Omental fat pad (tissue), 4 donors: ENCODE results near the gene MRPL39. TPM values are rescaled to one million over a fixed set of nuclear protein-coding genes. Genes with fewer than 3 reads are reported as not detected.
A peak's percentile ranks its signal among the peaks of the same experiment; 100 is the strongest.

Source experiments
- ATAC-seq: fragments of 150-250 bp; one replicate; pipeline ENCODE4 v1.9.1; 2016; ENCODE audit warnings: mild to moderate bottlenecking, moderate library complexity; ENCODE audit not compliant: low FRiP score
- DNase-seq: peaks from one replicate; pipeline ENCODE4 v3.0.0-alpha.2; 2019; ENCODE audit warnings: low spot score
- total RNA-seq, 4 donors: library from RNA; depleted of rRNA; stranded (reverse); fragments of >200 nt; gene quantifications; one replicate each; pipeline ENCODE4 v1.1.0, GENCODE V29; 2016
- TF ChIP-seq, protein P1 (sequence below), 3 donors: fragments of 450-650 bp; IDR thresholded peaks; one replicate each; pipeline ENCODE4 v1.5.1; 2016 to 2017; ENCODE audit warnings: antibody characterized with exemption in 3 of 3, mild to moderate bottlenecking in 3 of 3, moderate library complexity in 2 of 3

The MRPL39 gene
- total RNA-seq, 4 donors from 2014 or later = 14.2 to 18.6 (median 14.9) TPM

DNA sequence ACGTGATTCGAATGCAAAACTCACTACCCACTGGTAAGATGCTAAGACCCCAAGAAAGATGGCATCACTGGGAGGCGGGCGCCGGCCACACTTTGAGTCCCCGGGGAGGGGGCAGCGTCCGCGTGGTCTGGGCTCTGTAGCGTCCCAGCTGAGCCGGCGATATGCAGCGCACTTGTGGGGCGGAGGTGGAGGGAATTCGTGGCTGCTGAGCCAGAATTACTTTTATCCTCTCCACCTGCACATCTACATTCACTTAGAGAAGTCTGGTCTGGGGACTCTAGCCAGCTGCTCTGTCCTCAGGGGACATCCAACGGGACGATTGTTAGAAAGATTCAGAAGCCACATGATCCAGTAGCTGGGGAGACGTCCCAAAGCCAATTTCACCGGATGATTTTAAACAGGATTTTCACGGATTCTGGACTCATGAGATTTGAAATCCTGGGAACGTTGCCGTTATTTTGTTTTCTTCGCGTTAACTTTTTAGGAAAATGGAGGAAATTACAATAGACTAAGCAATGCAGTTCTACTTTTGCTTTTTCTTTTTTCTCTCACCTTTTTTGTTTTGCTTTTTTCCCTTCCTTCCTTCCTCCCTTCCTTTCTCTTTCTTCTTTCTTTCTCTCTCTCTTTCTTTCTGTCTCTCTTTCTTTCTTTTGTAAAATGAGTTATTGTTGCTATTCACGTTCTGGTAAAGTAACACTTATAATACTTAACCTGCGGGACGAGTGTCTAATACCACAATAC lies 33.1 kb upstream of the MRPL39 start:
- DNase-seq (peak; percentile 29), ATAC-seq (no peak)
- TF ChIP-seq, protein P1, sequence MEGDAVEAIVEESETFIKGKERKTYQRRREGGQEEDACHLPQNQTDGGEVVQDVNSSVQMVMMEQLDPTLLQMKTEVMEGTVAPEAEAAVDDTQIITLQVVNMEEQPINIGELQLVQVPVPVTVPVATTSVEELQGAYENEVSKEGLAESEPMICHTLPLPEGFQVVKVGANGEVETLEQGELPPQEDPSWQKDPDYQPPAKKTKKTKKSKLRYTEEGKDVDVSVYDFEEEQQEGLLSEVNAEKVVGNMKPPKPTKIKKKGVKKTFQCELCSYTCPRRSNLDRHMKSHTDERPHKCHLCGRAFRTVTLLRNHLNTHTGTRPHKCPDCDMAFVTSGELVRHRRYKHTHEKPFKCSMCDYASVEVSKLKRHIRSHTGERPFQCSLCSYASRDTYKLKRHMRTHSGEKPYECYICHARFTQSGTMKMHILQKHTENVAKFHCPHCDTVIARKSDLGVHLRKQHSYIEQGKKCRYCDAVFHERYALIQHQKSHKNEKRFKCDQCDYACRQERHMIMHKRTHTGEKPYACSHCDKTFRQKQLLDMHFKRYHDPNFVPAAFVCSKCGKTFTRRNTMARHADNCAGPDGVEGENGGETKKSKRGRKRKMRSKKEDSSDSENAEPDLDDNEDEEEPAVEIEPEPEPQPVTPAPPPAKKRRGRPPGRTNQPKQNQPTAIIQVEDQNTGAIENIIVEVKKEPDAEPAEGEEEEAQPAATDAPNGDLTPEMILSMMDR (IDR thresholded peaks at IDR 0.05) = no peak

DNA sequence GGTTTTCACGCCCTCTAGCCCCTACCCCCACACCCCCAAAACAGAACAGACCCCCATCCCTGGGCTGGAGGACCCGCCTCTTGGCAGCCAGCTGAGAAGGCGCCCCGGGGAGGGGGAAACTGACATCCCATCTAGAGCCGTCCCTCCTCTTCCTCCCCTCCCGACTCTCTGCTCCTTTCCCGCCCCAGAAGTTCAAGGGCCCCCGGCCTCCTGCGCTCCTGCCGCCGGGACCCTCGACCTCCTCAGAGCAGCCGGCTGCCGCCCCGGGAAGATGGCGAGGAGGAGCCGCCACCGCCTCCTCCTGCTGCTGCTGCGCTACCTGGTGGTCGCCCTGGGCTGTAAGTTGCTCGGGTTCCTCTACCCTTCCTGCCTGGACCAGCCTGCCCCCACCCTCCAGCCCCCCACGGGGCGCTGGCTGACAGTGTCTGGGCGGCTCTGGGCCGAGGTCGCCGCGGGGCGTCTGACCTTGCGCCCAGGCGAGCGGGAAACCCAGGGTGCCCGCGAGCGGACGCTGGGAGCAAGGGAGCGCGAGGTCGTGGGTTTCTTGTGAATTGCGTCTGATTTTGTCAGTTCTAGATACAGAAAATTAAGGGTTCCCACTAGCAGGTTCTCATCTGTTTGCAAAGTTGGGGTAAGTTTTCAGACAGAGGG lies 32.4 kb upstream of the MRPL39 start:
- TF ChIP-seq, protein P1 (IDR thresholded peaks at IDR 0.05) = no peak
- no peak for DNase-seq
- peak; percentile 67 for ATAC-seq

DNA sequence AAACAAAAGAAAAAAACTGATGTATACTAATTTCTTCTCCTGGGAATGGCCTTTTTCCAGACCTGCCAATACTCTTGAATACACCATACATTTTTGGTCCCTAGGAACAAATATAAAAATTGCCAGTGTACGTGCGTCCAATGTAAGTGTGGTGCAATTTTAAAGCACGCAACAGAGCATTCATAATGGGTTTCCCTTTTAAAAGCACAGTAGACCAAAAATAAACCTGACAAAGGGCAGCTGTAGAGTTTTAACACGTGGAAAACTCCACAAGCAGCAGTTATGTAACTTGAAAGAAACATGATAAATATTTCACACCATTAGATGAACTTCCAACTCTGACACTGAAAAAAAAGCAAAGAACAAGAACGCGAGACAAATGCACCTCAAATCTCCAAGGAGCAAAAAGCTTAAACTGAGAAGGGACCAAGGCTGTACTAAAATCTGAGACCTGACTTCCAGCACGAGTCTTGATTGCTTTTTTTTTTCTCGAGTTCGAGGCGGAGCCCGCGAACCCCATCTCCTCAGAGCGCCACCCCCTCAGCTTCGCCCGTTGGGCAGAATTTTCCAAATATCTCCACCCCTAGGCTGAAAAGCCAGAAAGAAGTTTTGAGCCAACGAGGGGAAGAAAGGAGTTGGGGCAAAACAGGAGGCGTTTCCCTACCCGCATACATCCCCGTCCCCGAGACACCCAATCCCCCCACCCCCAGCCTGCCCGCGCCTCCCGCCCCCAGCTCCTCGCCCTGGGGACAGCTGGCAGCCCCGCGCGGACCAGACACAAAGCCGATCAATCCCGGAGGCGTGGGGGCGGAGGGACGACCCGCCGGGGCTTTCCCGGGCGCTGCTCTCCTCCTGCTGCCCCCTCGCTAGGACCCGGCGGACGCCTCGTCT lies 31.6 kb upstream of the MRPL39 start, which contains the start of gene JAM2:
Gene JAM2, plus strand, starts transcription at position 599 of the 891 bp plus-strand sequence. CDS start 564 bp downstream, outside the sequence.
- TF ChIP-seq, protein P1 (IDR thresholded peaks at IDR 0.05) = no peak
- no peak for DNase-seq
- peak; percentile 83 for ATAC-seq

DNA sequence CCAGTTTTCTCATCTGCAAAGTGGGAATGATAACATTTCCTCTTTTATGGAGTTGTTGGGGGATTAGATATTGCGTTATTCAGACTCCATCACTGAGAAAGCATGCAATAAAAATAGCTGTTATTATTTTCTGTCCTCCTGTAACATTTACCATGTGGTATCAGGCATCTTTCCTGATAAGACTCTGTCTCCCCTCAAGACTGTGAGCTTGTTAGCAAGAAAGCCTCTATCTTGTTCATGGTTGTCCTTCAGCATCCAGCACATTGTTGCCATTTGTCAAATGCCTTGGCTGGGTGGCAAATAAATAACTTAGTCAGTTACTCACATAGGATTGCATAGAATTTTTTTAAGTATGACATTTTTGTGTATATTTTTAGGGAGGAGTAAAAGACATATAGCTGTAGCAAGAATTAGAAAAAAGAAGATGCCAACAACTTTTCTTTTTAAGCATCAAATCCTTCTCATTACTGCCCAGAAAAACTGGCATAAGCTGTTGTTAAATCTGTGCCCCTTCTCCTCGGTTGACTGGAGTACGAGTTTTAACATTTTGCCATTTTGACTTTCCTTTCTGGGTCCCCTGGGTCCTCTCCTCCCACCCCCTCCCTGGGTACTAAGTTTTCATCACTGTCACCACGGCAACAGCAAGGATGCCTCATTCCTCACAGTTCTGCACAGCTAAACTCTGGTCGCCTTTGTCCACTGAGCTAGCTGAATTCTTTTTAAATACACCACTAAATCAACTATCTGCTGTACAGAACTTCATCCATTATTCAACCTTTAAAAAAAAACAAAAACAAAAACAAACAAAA lies 30.8 kb upstream of the MRPL39 start:
- no peak for DNase-seq
- no peak for ATAC-seq
- TF ChIP-seq, protein P1 (IDR thresholded peaks at IDR 0.05) = no peak

DNA sequence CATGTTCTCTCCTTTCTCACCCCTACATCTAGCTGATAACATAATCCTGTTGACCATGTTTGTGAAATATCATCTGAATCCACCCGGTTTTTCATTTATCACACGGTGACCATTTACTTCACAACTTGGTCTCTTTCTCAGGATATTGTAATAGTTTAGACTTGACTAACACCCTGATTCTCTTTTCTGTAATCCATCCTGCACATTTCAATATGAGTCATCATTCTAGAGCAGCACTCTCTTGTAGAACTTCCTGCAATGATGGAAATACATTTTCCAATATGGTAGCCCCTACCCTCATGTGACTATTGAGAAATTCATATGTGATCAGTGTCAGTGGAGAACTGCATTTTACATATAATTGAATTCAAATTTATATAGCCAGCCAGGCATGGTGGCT lies 29.4 kb upstream of the MRPL39 start:
- TF ChIP-seq, protein P1 (IDR thresholded peaks at IDR 0.05) = no peak
- no peak for ATAC-seq
- DNase-seq = no peak

DNA sequence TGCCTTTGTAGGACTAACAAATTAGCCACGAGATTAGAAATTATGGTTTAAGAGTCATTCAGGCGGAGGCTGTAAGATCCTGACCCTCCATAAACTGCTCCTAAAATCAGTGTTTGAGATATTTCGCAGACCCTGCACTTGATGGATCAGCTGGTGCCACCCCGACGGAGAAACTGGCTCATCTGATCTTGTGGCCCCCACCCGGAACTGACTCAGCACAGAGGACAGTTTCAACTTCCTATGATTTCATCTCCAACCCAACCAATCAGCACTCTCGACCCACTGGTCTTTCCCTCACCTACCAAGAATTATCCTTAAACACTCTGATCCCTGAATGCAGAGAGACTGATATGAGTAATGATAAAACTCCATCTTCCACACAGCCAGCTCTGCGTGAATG lies 28.0 kb upstream of the MRPL39 start:
- TF ChIP-seq, protein P1 (IDR thresholded peaks at IDR 0.05) = no peak
- ATAC-seq (no peak), DNase-seq (no peak)
